Measurements from ENCODE around the gene VWA2.

GRCh38 chr10:114279901-114280644 is 41.0 kb downstream of the VWA2 start:
- TF ChIP-seq POLR2A (IDR thresholded peaks at IDR 0.05) (no peak), CTCF (IDR thresholded peaks at IDR 0.05 in 4 of 5, conservative IDR thresholded peaks at IDR 0.05 in 1 of 5) (no peak)
